Raji (cell line): ENCODE results near the gene AEN.

Experiments
- POLR2A ChIP-seq: IDR thresholded peaks from 2 replicates; pipeline ENCODE4 v1.6.1; 2011; ENCODE audit warnings: low read depth, low read length, control low read depth; ENCODE audit not compliant: insufficient read depth

The AEN gene

GRCh38 chr15:88661041-88661700 lies 40.0 kb downstream of the AEN start:
- no peak for TF ChIP-seq POLR2A

DNA sequence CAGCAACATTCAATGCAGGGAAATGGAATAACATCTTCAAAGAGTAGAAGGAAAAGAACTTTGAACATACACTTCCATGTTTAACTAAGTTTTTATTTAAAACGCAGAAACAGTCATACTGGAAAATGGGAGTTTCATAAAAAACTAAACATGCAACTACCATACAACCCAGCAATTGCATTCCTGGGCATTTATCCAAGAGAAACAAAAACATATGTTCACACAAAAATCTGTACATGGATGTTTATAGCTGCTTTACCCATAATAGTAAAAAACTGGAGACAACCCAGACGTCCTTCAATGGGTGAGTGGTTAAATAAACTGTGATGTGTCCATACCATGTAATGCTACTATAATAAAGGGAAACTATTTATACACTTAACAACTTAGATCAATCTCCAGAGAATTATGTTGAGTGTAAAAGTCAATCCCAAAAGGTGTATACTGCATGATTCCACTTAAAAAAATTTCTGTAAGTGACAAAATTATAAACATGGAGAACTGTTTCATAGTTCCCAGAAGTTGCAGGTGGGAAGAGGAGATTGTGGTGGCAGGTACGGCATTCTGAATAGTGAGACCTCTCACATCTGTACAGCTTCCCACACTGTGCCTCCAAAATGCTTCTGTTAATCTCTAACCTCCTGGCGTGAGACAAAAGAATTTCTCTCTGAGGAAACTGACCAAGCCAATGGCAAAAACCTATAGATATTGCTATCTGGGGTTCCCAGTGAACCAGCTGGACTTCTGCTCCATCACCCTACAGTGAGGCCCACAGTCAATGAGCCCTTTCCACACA lies 40.8 kb downstream of the AEN start:
- no peak for TF ChIP-seq POLR2A

DNA sequence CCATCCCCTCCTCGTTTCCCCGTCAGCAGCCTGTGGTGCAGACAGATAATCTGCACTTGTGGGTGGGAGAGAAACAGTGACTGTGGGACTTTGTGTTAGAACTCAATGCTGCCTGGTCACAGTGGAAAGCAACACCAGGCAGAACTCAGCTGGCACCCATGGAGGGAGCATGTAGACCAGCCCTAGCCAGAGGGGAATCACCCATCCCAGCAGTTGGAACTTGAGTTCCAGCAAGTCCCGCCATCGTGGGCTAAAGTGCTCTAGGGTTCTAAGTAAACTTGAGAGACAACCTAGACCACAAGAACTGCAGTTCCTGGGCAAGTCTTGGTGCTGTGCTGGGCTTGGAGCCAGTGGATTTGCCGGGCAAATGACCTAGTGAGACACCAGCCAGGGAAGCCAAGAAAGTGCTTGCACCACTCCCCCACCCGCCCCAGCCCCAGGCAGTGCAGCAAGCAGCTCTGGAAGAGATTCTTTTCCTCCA lies 42.0 kb downstream of the AEN start:
- TF ChIP-seq POLR2A = no peak

DNA sequence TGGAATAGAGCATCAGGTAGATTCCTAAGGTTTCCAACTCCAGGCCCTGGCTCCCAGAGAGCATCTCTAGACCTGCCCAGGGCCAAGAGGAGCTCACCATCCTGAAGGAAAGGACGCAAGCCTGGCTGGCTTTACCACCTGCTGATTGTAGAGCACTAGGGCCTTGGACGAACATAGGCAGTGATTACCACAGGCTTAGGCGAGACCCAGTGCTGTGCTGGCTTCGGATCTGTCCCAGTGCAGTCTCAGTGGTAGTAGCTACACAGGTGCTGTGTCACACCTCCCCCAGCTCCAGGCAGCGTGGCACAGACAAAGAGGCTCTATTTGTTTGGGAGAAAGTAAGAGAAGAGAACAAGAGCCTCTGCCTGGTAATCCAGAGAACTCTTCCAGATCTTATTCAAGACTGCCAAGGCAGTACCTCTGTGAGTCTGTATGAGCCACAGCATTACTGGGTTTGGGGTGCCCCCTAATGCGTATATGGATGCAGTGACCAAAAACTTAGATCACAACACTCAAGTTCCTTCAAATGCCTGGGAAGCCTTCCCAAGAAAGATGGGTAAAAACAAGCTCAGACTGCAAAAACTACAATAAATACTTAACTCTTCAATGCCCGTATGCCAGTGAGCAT lies 43.1 kb downstream of the AEN start:
- no peak for TF ChIP-seq POLR2A

GRCh38 chr15:88674661-88675060 lies 53.5 kb downstream of the AEN start:
- TF ChIP-seq POLR2A = no peak

DNA sequence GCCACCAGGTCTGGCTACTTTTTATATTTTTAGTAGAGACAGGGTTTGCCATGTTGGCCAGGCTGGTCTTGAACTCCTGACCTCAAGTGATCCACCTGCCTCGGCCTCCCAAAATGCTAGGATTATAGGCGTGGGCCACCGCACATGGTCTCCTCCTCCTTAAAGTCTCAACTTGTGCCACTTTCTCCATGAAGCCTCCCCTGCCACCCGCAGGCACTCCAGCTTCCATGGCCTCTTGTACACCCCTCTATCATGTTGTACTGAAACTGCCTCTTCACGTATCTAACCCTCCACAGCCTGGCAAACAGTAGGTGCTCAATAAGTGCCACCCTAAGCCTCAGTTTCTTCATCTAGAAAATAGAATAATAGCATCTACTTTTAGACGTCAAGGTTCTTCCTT lies 57.6 kb downstream of the AEN start:
- no peak for TF ChIP-seq POLR2A

- TF ChIP-seq POLR2A = no peak
Measured at GRCh38 chr15:88680241-88681001, 59.3 kb downstream of the AEN start.

DNA sequence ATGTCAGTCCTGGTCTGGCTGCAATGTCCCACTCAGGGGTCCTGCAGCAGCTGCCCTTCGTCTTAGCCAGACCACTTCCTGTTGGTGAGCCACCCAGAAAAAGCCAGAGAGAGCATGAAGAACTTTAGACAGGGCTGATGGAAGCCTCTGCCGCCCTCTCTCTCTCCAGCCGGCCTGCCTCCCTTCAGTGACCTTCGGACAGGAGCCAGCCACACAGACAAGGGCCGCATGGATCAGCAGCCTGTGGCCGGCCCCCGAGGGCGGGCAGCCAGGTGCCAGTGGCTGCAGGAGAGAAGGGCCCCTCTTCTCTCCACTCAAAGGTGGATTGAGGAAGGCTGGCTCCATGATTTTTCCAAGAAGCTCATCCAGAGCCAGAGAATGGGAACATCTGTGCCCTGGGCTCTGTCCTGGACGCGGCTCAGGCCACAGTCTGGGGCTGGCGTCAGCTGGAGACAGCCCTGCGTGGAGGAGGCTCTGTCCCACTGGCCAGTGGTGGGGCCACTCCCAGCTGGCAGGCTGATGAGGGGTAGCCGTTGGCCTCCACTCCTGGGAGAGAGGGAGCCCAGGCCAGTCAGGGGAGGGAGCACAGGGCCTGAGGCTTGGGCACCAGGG lies 60.6 kb downstream of the AEN start:
- no peak for TF ChIP-seq POLR2A
